ENCODE measurements around the gene HAL. TPM values are rescaled to one million over a fixed set of nuclear protein-coding genes. Genes with fewer than 3 reads are reported as not detected.

Gene HAL
- total and polyA plus RNA-seq, 2 donors (not counting 1 experiment from before 2014, with no cell fraction given), result 1.3 to 4.8 TPM

DNA sequence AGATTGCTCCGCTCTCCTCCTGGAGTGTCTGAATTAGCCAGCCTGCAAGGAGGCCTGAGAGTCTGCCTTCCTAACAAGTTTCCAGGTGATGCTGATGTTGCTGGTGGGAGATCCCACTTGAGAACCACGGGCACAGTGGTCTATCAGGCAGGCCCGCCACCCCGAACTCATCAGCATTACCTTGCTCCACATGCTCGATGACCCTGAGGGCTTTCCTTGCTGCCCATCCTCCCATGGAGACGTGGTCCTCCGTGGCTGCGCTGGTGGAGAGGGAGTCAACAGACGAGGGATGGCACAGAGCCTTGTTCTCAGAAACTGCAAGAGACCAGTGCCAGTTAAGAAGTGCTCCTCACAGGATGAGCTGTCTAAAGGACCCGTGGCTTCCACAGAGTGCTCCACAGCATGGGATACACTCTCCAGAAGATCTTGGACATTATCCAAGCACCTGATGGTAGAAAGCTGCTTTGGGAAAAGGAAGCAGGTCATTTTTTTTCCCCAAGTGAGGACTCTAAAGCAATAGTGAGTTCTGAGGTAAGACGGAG is 18.3 kb downstream of the HAL start:
- Histone ChIP-seq H4K20me1 (ENCODE audit: control insufficient read depth, insufficient read depth, low read length, poor library complexity, severe bottlenecking) (no peaks in the 10 kb centered on the region), H3K27ac (ENCODE audit: low read length in 2 of 2) (no peak overlapping the region), H3K36me3 (replicated peaks in 1 of 2; ENCODE audit: control extremely low read depth in 1 of 2, control insufficient read depth in 1 of 2, extremely low read depth in 1 of 2, insufficient read depth in 2 of 2, low read length in 1 of 2) (peaks cover 0 to 2% of the 10 kb centered on the region in 2 experiments), H3K9ac (ENCODE audit: low read length) (no peak overlapping the region), H3K9me3 (ENCODE audit: control extremely low read depth in 1 of 3, control insufficient read depth in 2 of 3, insufficient read depth in 1 of 3, low read length in 2 of 3) (no peaks in the 10 kb centered on the region), H3K4me3 (ENCODE audit: control extremely low read depth in 1 of 5, extremely low read depth in 1 of 5, insufficient read depth in 1 of 5, low read depth in 2 of 5, low read length in 4 of 5) (no peak overlapping the region), H3K27me3 (replicated peaks in 1 of 4; ENCODE audit: control extremely low read depth in 1 of 4, control insufficient read depth in 3 of 4, insufficient read depth in 4 of 4, low read length in 3 of 4) (no peaks in the 10 kb centered on the region), H3K4me1 (ENCODE audit: control insufficient read depth in 2 of 2, insufficient read depth in 2 of 2, low read length in 2 of 2) (no peaks in the 10 kb centered on the region), H3K79me2 (ENCODE audit: control insufficient read depth, insufficient read depth, low read length) (no peaks in the 10 kb centered on the region), H3K4me2 (replicated peaks; ENCODE audit: low read depth, low read length, poor library complexity, severe bottlenecking) (no peak overlapping the region), H2AFZ (ENCODE audit: insufficient read depth, low read depth, low read length, poor library complexity, severe bottlenecking) (no peak overlapping the region)
- TF ChIP-seq, protein P1, sequence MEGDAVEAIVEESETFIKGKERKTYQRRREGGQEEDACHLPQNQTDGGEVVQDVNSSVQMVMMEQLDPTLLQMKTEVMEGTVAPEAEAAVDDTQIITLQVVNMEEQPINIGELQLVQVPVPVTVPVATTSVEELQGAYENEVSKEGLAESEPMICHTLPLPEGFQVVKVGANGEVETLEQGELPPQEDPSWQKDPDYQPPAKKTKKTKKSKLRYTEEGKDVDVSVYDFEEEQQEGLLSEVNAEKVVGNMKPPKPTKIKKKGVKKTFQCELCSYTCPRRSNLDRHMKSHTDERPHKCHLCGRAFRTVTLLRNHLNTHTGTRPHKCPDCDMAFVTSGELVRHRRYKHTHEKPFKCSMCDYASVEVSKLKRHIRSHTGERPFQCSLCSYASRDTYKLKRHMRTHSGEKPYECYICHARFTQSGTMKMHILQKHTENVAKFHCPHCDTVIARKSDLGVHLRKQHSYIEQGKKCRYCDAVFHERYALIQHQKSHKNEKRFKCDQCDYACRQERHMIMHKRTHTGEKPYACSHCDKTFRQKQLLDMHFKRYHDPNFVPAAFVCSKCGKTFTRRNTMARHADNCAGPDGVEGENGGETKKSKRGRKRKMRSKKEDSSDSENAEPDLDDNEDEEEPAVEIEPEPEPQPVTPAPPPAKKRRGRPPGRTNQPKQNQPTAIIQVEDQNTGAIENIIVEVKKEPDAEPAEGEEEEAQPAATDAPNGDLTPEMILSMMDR (IDR thresholded peaks at IDR 0.05), result no peak
- no peak for TF ChIP-seq EZH2 (IDR thresholded peaks at IDR 0.05; ENCODE audit: borderline replicate concordance, insufficient read depth, low read depth, low read length, poor library complexity, severe bottlenecking)
- 93% methylated on average over 10 of the region's 11 CpGs for WGBS (ENCODE audit: insufficient coverage)
- Mint-ChIP-seq H3K27ac (no peak overlapping the region), H3K4me1 (no peaks in the 10 kb centered on the region), H3K9me3 (ENCODE audit: insufficient read depth) (no peaks in the 10 kb centered on the region), H3K27me3 (no peaks in the 10 kb centered on the region), H3K4me3 (no peak overlapping the region)
- DNase-seq (no peak), ATAC-seq (ENCODE audit: low read depth) (no peak)
- intact Hi-C loops (cut with micrococcal nuclease), result no loop called here
- ChIA-PET CTCF (interaction anchor here (1.1 kb wide), 1 partner anchor 21 kb away, joined by 3 read pairs; no protein-coding TSS in a partner anchor), POLR2A (no interaction called here)

DNA sequence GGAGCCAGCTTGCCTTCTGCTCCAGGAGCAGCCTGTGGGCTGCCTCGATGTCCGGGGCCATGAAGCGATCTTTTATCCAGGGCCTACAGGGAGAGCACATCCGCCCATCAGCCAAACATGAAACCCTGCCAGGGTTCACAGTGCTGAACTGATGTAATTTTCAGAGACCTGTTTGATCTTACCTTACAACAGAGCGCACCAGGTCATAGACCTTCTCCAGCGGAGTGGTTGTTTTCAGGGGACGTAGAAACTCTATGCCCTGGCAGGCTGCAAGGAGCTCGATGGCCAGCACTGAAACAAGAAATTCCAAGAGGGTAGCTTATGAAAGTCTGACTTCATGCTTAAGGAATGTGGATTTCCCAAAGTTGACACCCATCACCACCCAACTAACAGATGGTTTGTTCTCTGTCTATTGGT is 19.7 kb downstream of the HAL start:
- intact Hi-C loops (cut with micrococcal nuclease), result no loop called here
- POLR2A ChIA-PET, result no interaction called here
- H3K9ac ChIP-seq (ENCODE audit: low read length), result no peak overlapping the region
- H3K4me2 ChIP-seq (replicated peaks; ENCODE audit: low read depth, low read length, poor library complexity, severe bottlenecking), result no peak overlapping the region
- CTCF ChIA-PET, result no interaction called here
- H3K9me3 Mint-ChIP-seq (ENCODE audit: insufficient read depth), result no peaks in the 10 kb centered on the region
- no peak overlapping the region for H3K27ac ChIP-seq (ENCODE audit: low read length in 2 of 2)
- H3K4me3 ChIP-seq (ENCODE audit: control extremely low read depth in 1 of 5, extremely low read depth in 1 of 5, insufficient read depth in 1 of 5, low read depth in 2 of 5, low read length in 4 of 5), result no peak overlapping the region
- WGBS (ENCODE audit: insufficient coverage), result 96% methylated on average over 5 of the region's 8 CpGs
- no peaks in the 10 kb centered on the region for H3K27me3 Mint-ChIP-seq
- ATAC-seq (ENCODE audit: low read depth) (no peak), DNase-seq (no peak)
- peaks cover 0 to 2% of the 10 kb centered on the region in 2 experiments for H3K36me3 ChIP-seq (replicated peaks in 1 of 2; ENCODE audit: control extremely low read depth in 1 of 2, control insufficient read depth in 1 of 2, extremely low read depth in 1 of 2, insufficient read depth in 2 of 2, low read length in 1 of 2)
- H3K4me3 Mint-ChIP-seq, result no peak overlapping the region
- no peak overlapping the region for H2AFZ ChIP-seq (ENCODE audit: insufficient read depth, low read depth, low read length, poor library complexity, severe bottlenecking)
- H4K20me1 ChIP-seq (ENCODE audit: control insufficient read depth, insufficient read depth, low read length, poor library complexity, severe bottlenecking), result no peaks in the 10 kb centered on the region
- H3K27me3 ChIP-seq (replicated peaks in 1 of 4; ENCODE audit: control extremely low read depth in 1 of 4, control insufficient read depth in 3 of 4, insufficient read depth in 4 of 4, low read length in 3 of 4), result no peaks in the 10 kb centered on the region
- no peaks in the 10 kb centered on the region for H3K4me1 Mint-ChIP-seq
- H3K4me1 ChIP-seq (ENCODE audit: control insufficient read depth in 2 of 2, insufficient read depth in 2 of 2, low read length in 2 of 2), result no peaks in the 10 kb centered on the region
- no peak overlapping the region for H3K27ac Mint-ChIP-seq
- H3K9me3 ChIP-seq (ENCODE audit: control extremely low read depth in 1 of 3, control insufficient read depth in 2 of 3, insufficient read depth in 1 of 3, low read length in 2 of 3), result no peaks in the 10 kb centered on the region
- TF ChIP-seq EZH2 (IDR thresholded peaks at IDR 0.05; ENCODE audit: borderline replicate concordance, insufficient read depth, low read depth, low read length, poor library complexity, severe bottlenecking), result no peak
- TF ChIP-seq, protein P1 (IDR thresholded peaks at IDR 0.05), result no peak
- H3K79me2 ChIP-seq (ENCODE audit: control insufficient read depth, insufficient read depth, low read length), result no peaks in the 10 kb centered on the region
